ENCODE measurements around the gene GSTO1. TPM values are rescaled to one million over a fixed set of nuclear protein-coding genes. Genes with fewer than 3 reads are reported as not detected.

The GSTO1 gene
- total RNA-seq, 2 donors from 2014 or later: 257 to 291 TPM

- DNase-seq (ENCODE audit: low spot score): no peak
- H3K4me1 ChIP-seq: no peaks in the 10 kb centered on the region
- no peak for TF ChIP-seq CTCF (IDR thresholded peaks at IDR 0.05)
- no peaks in the 10 kb centered on the region for H3K36me3 ChIP-seq
- H3K4me3 ChIP-seq: no peak overlapping the region
- no peaks in the 10 kb centered on the region for H3K9me3 ChIP-seq
- no peaks in the 10 kb centered on the region for H3K27me3 ChIP-seq
- H3K27ac ChIP-seq: no peak overlapping the region
Observed at GRCh38 chr10:104220522-104220921, 34.2 kb upstream of the GSTO1 start.

GRCh38 chr10:104223304-104223703 lies 31.4 kb upstream of the GSTO1 start:
- no peak for TF ChIP-seq CTCF (IDR thresholded peaks at IDR 0.05)
- Histone ChIP-seq H3K36me3 (no peaks in the 10 kb centered on the region), H3K4me1 (no peaks in the 10 kb centered on the region), H3K27ac (no peak overlapping the region), H3K27me3 (no peaks in the 10 kb centered on the region), H3K9me3 (no peaks in the 10 kb centered on the region), H3K4me3 (no peak overlapping the region)
- no peak for DNase-seq (ENCODE audit: low spot score)

DNA sequence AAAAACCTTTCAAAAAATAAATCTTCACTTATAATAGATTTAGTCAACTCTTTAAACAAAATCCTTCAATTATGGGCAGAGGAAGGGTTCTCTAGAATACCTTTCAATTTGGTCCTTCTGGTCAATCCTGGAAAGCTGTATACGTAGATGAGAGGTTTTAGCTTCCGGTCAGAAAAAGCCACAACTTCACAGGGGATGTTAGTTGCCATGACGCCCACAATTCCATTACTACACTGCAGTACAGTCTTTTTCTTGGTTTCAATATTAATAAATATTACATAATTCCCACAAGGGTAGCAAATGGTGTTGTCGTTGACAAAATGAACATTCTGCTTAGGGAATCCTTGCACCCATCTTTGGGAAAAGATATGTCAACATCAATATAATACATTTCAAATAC lies 24.2 kb upstream of the GSTO1 start:
- peaks cover 0 to 11% of the 10 kb centered on the region in 2 donors for H3K4me1 ChIP-seq
- H3K4me3 ChIP-seq: no peak overlapping the region
- H3K27ac ChIP-seq: no peak overlapping the region
- no peaks in the 10 kb centered on the region for H3K36me3 ChIP-seq
- no peaks in the 10 kb centered on the region for H3K9me3 ChIP-seq
- no peaks in the 10 kb centered on the region for H3K27me3 ChIP-seq
- DNase-seq (ENCODE audit: low spot score): no peak
- TF ChIP-seq CTCF (IDR thresholded peaks at IDR 0.05): no peak

DNA sequence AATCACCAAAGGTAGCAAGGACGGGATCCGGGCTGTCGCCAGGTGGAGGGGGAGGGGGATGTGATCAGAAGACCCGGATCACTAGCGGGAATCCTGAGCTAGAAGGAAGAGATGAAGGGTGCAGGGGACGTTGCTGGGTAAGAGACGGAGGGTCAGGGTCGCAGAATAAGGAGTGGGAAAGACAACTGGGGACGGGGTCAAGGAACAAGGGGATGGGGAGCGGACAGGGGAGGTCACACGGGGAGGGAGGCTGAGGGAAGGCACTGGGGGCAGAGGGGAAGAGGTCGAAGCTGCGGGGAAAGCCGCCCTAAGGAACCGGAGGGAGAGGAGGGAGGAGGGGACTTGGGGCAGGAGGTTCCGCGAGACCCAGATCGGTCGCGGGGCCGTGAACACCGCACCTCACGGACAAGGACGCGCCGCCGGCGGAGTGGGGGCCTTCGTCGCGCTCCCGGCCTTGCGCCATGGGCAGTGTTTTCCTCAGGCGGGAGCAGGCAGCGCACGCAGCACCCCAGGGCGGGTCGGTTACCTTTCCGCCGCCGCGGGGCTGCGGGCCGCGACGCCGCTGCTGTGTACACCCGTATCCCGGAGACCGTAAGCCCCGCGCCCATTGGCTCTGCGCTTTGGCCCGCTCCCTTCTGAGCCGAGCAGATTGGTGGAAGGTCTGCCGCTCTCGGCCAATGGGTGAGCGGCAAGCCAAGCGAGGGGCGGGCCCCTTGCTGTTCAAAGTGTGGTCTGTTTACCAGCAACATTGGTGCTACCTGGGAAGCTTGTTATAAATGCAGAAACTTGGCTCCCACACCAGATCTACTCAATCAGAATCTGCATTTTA lies 22.7 kb upstream of the GSTO1 start, which contains the start of gene CFAP43:
TSS of gene CFAP43 (minus strand) at position 581 of the 829 bp plus-strand sequence. CDS start at position 463, 118 bp downstream.
- H3K27ac ChIP-seq: peak within 1 kb of the TSS in 1 of 2 donors; percentile 55
- peak; percentile 99 for DNase-seq (ENCODE audit: low spot score)

GRCh38 chr10:104232613-104233102 lies 22.0 kb upstream of the GSTO1 start:
- DNase-seq (ENCODE audit: low spot score): no peak

More for the DNA sequence above, 22.7 kb upstream of the GSTO1 start, which contains the start of gene CFAP43:
- Histone ChIP-seq H3K9me3 (no peaks in the 10 kb centered on the region), H3K4me1 (peaks cover 0 to 11% of the 10 kb centered on the region in 2 donors), H3K36me3 (no peaks in the 10 kb centered on the region), H3K27me3 (no peaks in the 10 kb centered on the region), H3K4me3 (peak within 1 kb of the TSS; percentile 93 to 95)
- no peak for TF ChIP-seq CTCF (IDR thresholded peaks at IDR 0.05)

More at GRCh38 chr10:104232613-104233102, 22.0 kb upstream of the GSTO1 start:
- no peak for TF ChIP-seq CTCF (IDR thresholded peaks at IDR 0.05)
- H3K4me3 ChIP-seq: peak overlapping the region; percentile 93 to 95
- no peaks in the 10 kb centered on the region for H3K27me3 ChIP-seq
- no peaks in the 10 kb centered on the region for H3K9me3 ChIP-seq
- H3K27ac ChIP-seq: no peak overlapping the region
- no peaks in the 10 kb centered on the region for H3K36me3 ChIP-seq
- peaks cover 0 to 11% of the 10 kb centered on the region in 2 donors for H3K4me1 ChIP-seq
